GM19351 (cell line): ENCODE data around the gene WSB2.
"Not testable (repeated sequence)": the region's sequence is repeated elsewhere in the genome, so short reads cannot be mapped to it uniquely, and the experiment has no call there.

ENCODE experiments used
- ATAC-seq: cut with Tn5 transposase; IDR thresholded peaks from one replicate; pipeline ENCODE4 v1.9.1; 2021; ENCODE audit warnings: mild to moderate bottlenecking, moderate library complexity; ENCODE audit not compliant: unreplicated experiment

The WSB2 gene

DNA sequence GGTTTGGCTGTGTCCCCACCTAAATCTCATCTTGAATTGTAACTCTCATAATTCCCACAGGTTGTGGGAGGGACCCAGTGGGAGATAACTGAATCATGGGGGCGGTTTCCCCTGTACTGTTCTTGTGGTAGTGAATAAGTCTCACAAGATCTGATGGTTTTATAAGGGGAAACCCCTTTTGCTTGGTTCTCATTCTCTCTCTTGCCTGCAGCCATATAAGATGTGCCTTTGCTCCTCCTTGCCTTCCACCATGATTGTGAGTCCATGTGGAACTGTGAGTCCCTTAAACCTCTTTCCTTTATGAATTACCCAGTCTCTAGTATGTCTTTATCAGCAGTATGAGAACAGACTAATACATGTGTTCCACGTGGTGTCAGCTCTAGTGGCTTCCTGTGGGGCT, 61.2 kb downstream of the WSB2 start:
- not testable (repeated sequence) for ATAC-seq

DNA sequence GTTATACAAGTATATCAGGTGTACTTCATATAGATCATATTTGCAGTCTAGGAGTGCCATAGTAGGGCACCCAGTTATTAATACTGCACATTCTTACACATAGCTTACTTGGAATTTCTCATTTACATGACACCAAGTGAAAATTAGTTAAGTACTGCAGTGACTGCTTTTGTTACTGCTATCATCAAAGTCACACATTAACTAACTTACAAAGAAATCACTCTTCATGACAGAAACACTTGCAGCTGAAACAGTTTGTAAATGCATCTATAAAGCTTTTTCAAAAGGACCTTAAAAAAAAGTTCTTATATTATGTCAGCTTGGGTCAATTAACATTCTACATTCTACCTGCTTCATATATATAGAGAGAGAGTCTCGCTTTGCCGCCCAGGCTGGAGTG, 62.3 kb downstream of the WSB2 start:
- ATAC-seq, result no peak

DNA sequence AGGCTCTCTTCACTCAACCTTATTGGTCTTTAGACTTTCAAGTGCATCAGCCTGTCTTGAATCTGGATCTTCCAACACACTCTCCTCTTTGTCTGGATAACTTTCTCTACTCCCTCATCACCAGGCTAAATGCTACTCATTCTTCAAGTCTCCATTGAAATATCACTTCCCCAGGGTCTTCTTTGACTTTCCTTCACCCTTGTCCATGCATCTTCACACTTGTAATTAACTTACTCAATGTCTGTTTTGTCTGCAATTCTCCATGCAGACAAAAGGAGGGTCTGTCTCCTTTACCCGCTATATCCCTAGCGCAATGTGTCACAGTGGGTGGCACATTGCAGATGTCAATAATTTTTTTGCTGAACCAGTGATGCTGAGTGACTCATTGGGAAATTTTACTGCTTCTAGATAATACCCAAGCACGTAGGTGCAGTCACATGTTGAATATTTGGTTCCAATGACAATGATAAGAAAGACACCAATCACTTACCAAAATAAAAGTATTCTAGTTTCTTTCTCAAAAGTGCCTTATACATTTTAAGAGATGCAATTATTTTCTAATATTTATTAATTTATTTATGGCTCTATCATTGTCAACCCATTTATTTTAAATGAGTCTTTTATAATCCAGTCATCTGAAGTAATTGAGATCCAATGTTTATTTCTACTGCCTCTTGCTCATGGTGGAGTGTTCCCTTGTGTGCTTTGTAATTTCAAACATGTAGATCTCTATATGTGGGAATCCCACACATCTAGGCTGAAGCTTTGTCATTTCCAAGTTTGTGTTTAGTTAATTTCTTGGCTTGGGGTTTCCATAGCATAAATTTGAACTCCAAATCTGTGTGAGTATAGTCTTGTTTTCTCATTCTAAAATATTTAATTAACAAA, 66.2 kb downstream of the WSB2 start:
- ATAC-seq, result no peak

DNA sequence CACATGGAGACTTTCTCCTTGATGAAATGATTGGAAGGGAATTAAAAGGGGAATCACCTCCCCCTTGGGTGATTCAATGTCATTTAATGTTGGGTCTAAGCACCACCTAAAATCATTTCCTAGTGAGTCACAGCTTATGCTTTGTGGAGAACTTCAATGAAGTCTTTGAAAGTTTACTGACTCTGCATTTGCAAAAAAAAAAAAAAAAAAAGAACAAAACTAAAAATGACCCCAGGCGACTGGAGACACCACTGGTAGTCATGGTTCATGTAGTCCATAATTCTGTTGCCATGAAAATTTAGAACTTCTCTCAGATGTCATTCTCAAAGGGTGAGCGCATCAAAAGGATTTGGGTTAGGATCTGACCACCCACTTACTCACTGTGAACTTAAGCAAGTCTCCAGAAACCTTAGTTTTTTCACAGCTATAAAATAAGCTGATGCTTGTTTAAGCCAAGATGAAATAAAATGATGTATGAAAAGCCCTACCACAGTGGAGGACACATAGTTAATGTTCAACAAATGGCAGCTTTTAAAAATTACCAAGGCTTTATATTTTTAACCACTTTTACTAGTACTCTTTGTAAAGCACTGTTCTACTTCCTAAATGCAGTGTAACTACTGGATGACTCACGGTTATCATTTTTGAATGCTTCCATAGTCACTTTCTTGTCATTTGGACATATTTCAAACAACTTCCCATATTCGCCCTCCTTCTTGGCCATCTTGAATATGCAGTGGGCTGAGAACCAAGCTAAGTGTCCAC, 74.1 kb downstream of the WSB2 start:
- no peak for ATAC-seq

DNA sequence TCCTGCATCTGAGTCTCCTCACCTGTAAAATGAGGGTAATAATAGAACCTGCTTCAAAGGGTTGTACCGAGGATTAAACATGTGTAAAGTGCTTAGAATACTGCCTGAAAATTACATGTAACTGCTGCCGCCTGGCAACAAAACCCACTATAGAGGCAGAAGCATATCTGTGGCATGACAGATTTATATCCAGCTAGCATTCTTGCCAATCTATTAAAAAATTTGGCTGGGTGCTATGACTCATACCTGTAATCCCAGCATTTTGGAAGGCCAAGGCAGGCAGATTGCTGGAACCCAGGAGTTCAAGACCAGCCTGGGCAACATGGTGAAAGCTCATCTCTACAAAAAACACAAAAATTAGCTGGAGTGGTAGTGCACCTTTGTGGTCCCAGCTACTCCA, 75.8 kb downstream of the WSB2 start:
- no peak for ATAC-seq
